HG03378 (cell line): ENCODE results near the gene SRSF5.

Source experiments
- ATAC-seq: cut with Tn5 transposase; IDR thresholded peaks from one replicate; pipeline ENCODE4 v1.9.1; 2021; ENCODE audit warnings: mild to moderate bottlenecking, moderate library complexity; ENCODE audit not compliant: unreplicated experiment

SRSF5 gene

GRCh38 chr14:69769623-69770022 lies 2.7 kb downstream of the SRSF5 start:
- ATAC-seq, result no peak

GRCh38 chr14:69770559-69770958 lies 3.6 kb downstream of the SRSF5 start:
- ATAC-seq, result no peak

- ATAC-seq, result no peak
Observed at GRCh38 chr14:69771136-69771535, 4.2 kb downstream of the SRSF5 start.

- no peak for ATAC-seq
Observed at GRCh38 chr14:69772082-69773017, 5.4 kb downstream of the SRSF5 start.

- ATAC-seq, result no peak
Observed at GRCh38 chr14:69773571-69774276, 6.8 kb downstream of the SRSF5 start.

GRCh38 chr14:69775012-69775411 lies 8.1 kb downstream of the SRSF5 start:
- ATAC-seq, result no peak

GRCh38 chr14:69776875-69777453 lies 10.0 kb downstream of the SRSF5 start:
- ATAC-seq, result no peak

- no peak for ATAC-seq
Observed at GRCh38 chr14:69779088-69779487, 12.1 kb downstream of the SRSF5 start.

- ATAC-seq, result no peak
Observed at GRCh38 chr14:69780092-69780491, 13.2 kb downstream of the SRSF5 start.

- ATAC-seq, result no peak
Observed at GRCh38 chr14:69780952-69781351, 14.0 kb downstream of the SRSF5 start.

- no peak for ATAC-seq
Observed at GRCh38 chr14:69784942-69785341, 18.0 kb downstream of the SRSF5 start.

GRCh38 chr14:69786603-69787002 lies 19.7 kb downstream of the SRSF5 start:
- ATAC-seq, result no peak

GRCh38 chr14:69789118-69789640 lies 22.2 kb downstream of the SRSF5 start:
- no peak for ATAC-seq

GRCh38 chr14:69792887-69793421 lies 26.0 kb downstream of the SRSF5 start:
- ATAC-seq, result no peak

GRCh38 chr14:69794791-69795190 lies 27.8 kb downstream of the SRSF5 start:
- no peak for ATAC-seq

- no peak for ATAC-seq
Observed at GRCh38 chr14:69795691-69796090, 28.7 kb downstream of the SRSF5 start.

GRCh38 chr14:69796797-69797500 lies 30.0 kb downstream of the SRSF5 start, which contains the start of gene SLC10A1:
TSS of gene SLC10A1 (minus strand) at chr14:69797241. CDS start at chr14:69797155, 86 bp downstream.
- no peak for ATAC-seq

GRCh38 chr14:69797573-69798338 lies 30.8 kb downstream of the SRSF5 start:
- no peak for ATAC-seq

- ATAC-seq, result no peak
Observed at GRCh38 chr14:69798339-69798735, 31.4 kb downstream of the SRSF5 start.

- no peak for ATAC-seq
Observed at GRCh38 chr14:69803753-69804152, 36.8 kb downstream of the SRSF5 start.
